Spleen (tissue), 11 donors: ENCODE results near the gene NFS1. TPM values are rescaled to one million over a fixed set of nuclear protein-coding genes. Genes with fewer than 3 reads are reported as not detected.
A peak's percentile ranks its signal among the peaks of the same experiment; 100 is the strongest.

Experiments used
- DNase-seq: peaks from one replicate; pipeline ENCODE4 v3.0.0-alpha.2; 2020
- H3K27ac ChIP-seq, 8 donors: fragments of 200-600 bp; sonication (generic) in 7 of 8; 1 replicate in 4 of 8; 2 replicates in 4 of 8; pipeline versions ENCODE4 v1.5.0 to v1.8.0; 2016 to 2021; ENCODE audit warnings: inconsistent platforms in 4 of 8, mild to moderate bottlenecking in 4 of 8, moderate library complexity in 1 of 8
- H3K27me3 ChIP-seq, 7 donors: fragments of 200-600 bp; sonication (generic) in 6 of 7; replicated peaks in 1 of 7; 1 replicate in 4 of 7; 2 replicates in 3 of 7; pipeline versions ENCODE4 v1.5.0 to v1.8.0; 2016 to 2021; ENCODE audit warnings: inconsistent platforms in 3 of 7, mild to moderate bottlenecking in 1 of 7
- H3K36me3 ChIP-seq, 6 donors: fragments of 200-600 bp; sonication (generic) in 5 of 6; 1 replicate in 4 of 6; 2 replicates in 2 of 6; pipeline versions ENCODE4 v1.5.0 to v1.8.0; 2016 to 2021; ENCODE audit warnings: inconsistent platforms in 2 of 6
- H3K4me1 ChIP-seq, 6 donors: fragments of 200-600 bp; sonication (generic) in 5 of 6; 1 replicate in 3 of 6; 2 replicates in 3 of 6; pipeline versions ENCODE4 v1.5.0 to v1.8.0; 2016 to 2021; ENCODE audit warnings: inconsistent platforms in 3 of 6
- H3K4me3 ChIP-seq, 8 donors: fragments of 200-600 bp; sonication (generic) in 7 of 8; 1 replicate in 4 of 8; 2 replicates in 4 of 8; pipeline versions ENCODE4 v1.5.0 to v1.8.0; 2016 to 2021; ENCODE audit warnings: inconsistent platforms in 4 of 8, mild to moderate bottlenecking in 4 of 8, moderate library complexity in 2 of 8
- H3K9me3 ChIP-seq, 8 donors: fragments of 200-600 bp; sonication (generic) in 7 of 8; 1 replicate in 4 of 8; 2 replicates in 4 of 8; pipeline versions ENCODE4 v1.5.0 to v1.8.0; 2016 to 2021; ENCODE audit warnings: inconsistent platforms in 4 of 8
- CTCF ChIP-seq, 11 experiments: fragments of 200-600 bp in 7 of 11; fragments of 450-650 bp in 4 of 11; sonication (generic) in 4 of 11; IDR thresholded peaks in 8 of 11; conservative IDR thresholded peaks in 3 of 11; 1 replicate in 7 of 11; 2 replicates in 4 of 11; pipeline versions ENCODE4 v1.4.0 to v1.8.0; 2016 to 2021; ENCODE audit warnings: antibody characterized with exemption in 11 of 11, inconsistent platforms in 4 of 11, mild to moderate bottlenecking in 1 of 11
- POLR2A ChIP-seq, 3 donors: fragments of 450-650 bp; IDR thresholded peaks; one replicate each; pipeline ENCODE4 v1.5.1; 2017; ENCODE audit warnings: antibody characterized with exemption in 3 of 3, mild to moderate bottlenecking in 1 of 3
- POLR2AphosphoS5 ChIP-seq, 3 donors: sonication (generic); formaldehyde crosslinking; IDR thresholded peaks; one replicate each; pipeline ENCODE4 v1.5.1; 2017; ENCODE audit warnings: antibody characterized with exemption in 3 of 3
- WGBS, 5 donors: extraction: QIAGEN DNeasy Blood & Tissue Kit in 3 of 5; methylation state at CpG; one replicate each; pipeline versions ENCODE4 v1.1.5 to v1.1.7; 2013 to 2018; 5-methylcytosine and 5-hydroxymethylcytosine counted together
- intact Hi-C: fragments of 100-400 bp; cut with DNase I; formaldehyde crosslinking; loops from one replicate; pipeline ENCODE4 v1.15.0; 2023; ENCODE audit warnings: low total_unique reads
- polyA plus RNA-seq, 3 donors: library from polyadenylated mRNA; stranded (reverse); fragments of 200-250 nt; gene quantifications; one replicate each; pipeline ENCODE4 v1.2.1, GENCODE V29; 2013
- total RNA-seq, 7 donors: library from RNA; depleted of rRNA in 3 of 7; stranded (reverse); fragments of >200 nt in 3 of 7; fragmentation: NEBNext Ultra II Directional in 4 of 7; extraction: Animal tissue kit (Norgen Biotek cat#: 25700) in 4 of 7; gene quantifications; one replicate each; pipeline versions ENCODE4 v1.1.0 to v1.2.1, GENCODE V29; 2016 to 2021
- donor health status: healthy with polysubstance abuse.
- donor health status: DM: no; HTN: no; CAD: no; lungs with moderate emphysema.
- donor health status: DM: no; HTN: no; CAD: no.
- donor health status: Bipolar disorder and iron deficiency.
- donor health status: healthy.
- donor health status: DM: no; HTN: no; CAD: no.
- donor health status: DM: yes; HTN: yes; CAD: no.

Gene NFS1
- total and polyA plus RNA-seq, 10 donors = 21.3 to 40.8 (median 25.7) TPM

- TF ChIP-seq POLR2AphosphoS5 (IDR thresholded peaks at IDR 0.05) (no peak), CTCF (IDR thresholded peaks at IDR 0.05 in 8 of 11, conservative IDR thresholded peaks at IDR 0.05 in 3 of 11) (no peak), POLR2A (IDR thresholded peaks at IDR 0.05) (no peak)
- H3K36me3 ChIP-seq = peaks cover 0 to 4% (median 0%) of the 10 kb centered on the region in 6 donors
- WGBS, 5 donors = 9 to 23% (median 20%) methylated on average over 2 of the region's 2 CpGs
- intact Hi-C loops = loop anchor here (5.0 kb wide), 1 partner anchor 45 kb away; the partner anchor contains the start of gene SPAG4
- H3K4me3 ChIP-seq = peak overlapping the region in 6 of 8 donors; percentile 57 to 85 (median 70)
- no peaks in the 10 kb centered on the region for H3K9me3 ChIP-seq
- H3K27ac ChIP-seq = peak overlapping the region in 5 of 8 donors; percentile 3 to 100 (median 99)
- no peaks in the 10 kb centered on the region for H3K27me3 ChIP-seq
- H3K4me1 ChIP-seq = peaks cover 49 to 72% (median 65%) of the 10 kb centered on the region in 6 donors
- no peak for DNase-seq
Measured at GRCh38 chr20:35662551-35662950, 36.6 kb downstream of the NFS1 start.

- H3K27me3 ChIP-seq = no peaks in the 10 kb centered on the region
- DNase-seq = no peak
- TF ChIP-seq CTCF (IDR thresholded peaks at IDR 0.05 in 8 of 11, conservative IDR thresholded peaks at IDR 0.05 in 3 of 11) (no peak), POLR2A (IDR thresholded peaks at IDR 0.05) (no peak), POLR2AphosphoS5 (IDR thresholded peaks at IDR 0.05) (no peak)
- intact Hi-C loops = loop anchor here (5.0 kb wide), 1 partner anchor 45 kb away; the partner anchor contains the start of gene SPAG4
- WGBS, 5 donors = 34 to 40% (median 39%) methylated on average over 3 of the region's 3 CpGs
- H3K27ac ChIP-seq = peak overlapping the region in 6 of 8 donors; percentile 4 to 100 (median 75)
- no peaks in the 10 kb centered on the region for H3K9me3 ChIP-seq
- peaks cover 55 to 78% (median 72%) of the 10 kb centered on the region in 6 donors for H3K4me1 ChIP-seq
- peaks cover 0 to 5% (median 0%) of the 10 kb centered on the region in 6 donors for H3K36me3 ChIP-seq
- H3K4me3 ChIP-seq = peak overlapping the region in 5 of 8 donors; percentile 57 to 85 (median 72)
Measured at GRCh38 chr20:35661908-35662307, 37.2 kb downstream of the NFS1 start.

GRCh38 chr20:35661053-35661452 lies 38.1 kb downstream of the NFS1 start:
- peaks cover 58 to 87% (median 80%) of the 10 kb centered on the region in 6 donors for H3K4me1 ChIP-seq
- DNase-seq = no peak
- H3K27ac ChIP-seq = peak overlapping the region in 4 of 8 donors; percentile 40 to 100 (median 75)
- H3K27me3 ChIP-seq = no peaks in the 10 kb centered on the region
- 37 to 56% (median 45%) methylated on average over 2 of the region's 2 CpGs for WGBS, 5 donors
- peak overlapping the region in 2 of 8 donors; percentile 72 to 85 for H3K4me3 ChIP-seq
- H3K36me3 ChIP-seq = peaks cover 0 to 13% (median 0%) of the 10 kb centered on the region in 6 donors
- intact Hi-C loops = loop anchor here (5.0 kb wide), 1 partner anchor 44 kb away; the partner anchor contains the start of gene SPAG4
- TF ChIP-seq POLR2A (IDR thresholded peaks at IDR 0.05) (no peak), POLR2AphosphoS5 (IDR thresholded peaks at IDR 0.05) (no peak), CTCF (IDR thresholded peaks at IDR 0.05 in 8 of 11, conservative IDR thresholded peaks at IDR 0.05 in 3 of 11) (no peak)
- no peaks in the 10 kb centered on the region for H3K9me3 ChIP-seq

- intact Hi-C loops = loop anchor here (5.0 kb wide), 1 partner anchor 43 kb away; the partner anchor contains the start of gene SPAG4
- DNase-seq = no peak
- H3K4me3 ChIP-seq = peak overlapping the region in 1 of 8 donors; percentile 85
- TF ChIP-seq CTCF (IDR thresholded peaks at IDR 0.05 in 8 of 11, conservative IDR thresholded peaks at IDR 0.05 in 3 of 11) = no peak
- no peak for TF ChIP-seq POLR2AphosphoS5 (IDR thresholded peaks at IDR 0.05)
- TF ChIP-seq POLR2A (IDR thresholded peaks at IDR 0.05) = no peak
- peaks cover 0 to 17% (median 1%) of the 10 kb centered on the region in 6 donors for H3K36me3 ChIP-seq
- H3K27ac ChIP-seq = peak overlapping the region in 4 of 8 donors; percentile 15 to 100 (median 46)
- H3K9me3 ChIP-seq = no peaks in the 10 kb centered on the region
- H3K27me3 ChIP-seq = no peaks in the 10 kb centered on the region
- WGBS, 5 donors = 85 to 89% (median 86%) methylated on average over 10 of the region's 10 CpGs
- H3K4me1 ChIP-seq = peaks cover 58 to 90% (median 83%) of the 10 kb centered on the region in 6 donors
Measured at GRCh38 chr20:35660122-35660937, 38.8 kb downstream of the NFS1 start.
